ENCODE measurements around the gene GAA. TPM values are rescaled to one million over a fixed set of nuclear protein-coding genes. Genes with fewer than 3 reads are reported as not detected.

GAA gene
- total RNA-seq, 2 experiments from 2014 or later, result 43.2 to 51.6 TPM

- DNase-seq (ENCODE audit: low spot score), result no peak
- Histone ChIP-seq H3K27ac (ENCODE audit: low read depth, low read length, poor library complexity, severe bottlenecking) (no peak overlapping the region), H3K79me2 (ENCODE audit: insufficient read depth, low read depth, low read length) (no peaks in the 10 kb centered on the region), H3K9me3 (ENCODE audit: low read length) (no peaks in the 10 kb centered on the region), H3K4me2 (ENCODE audit: low read length) (no peak overlapping the region), H3K4me3 (ENCODE audit: low read depth, low read length, poor library complexity, severe bottlenecking) (no peak overlapping the region), H2AFZ (ENCODE audit: low read length) (no peak overlapping the region), H3K36me3 (ENCODE audit: insufficient read depth, low read length) (no peaks in the 10 kb centered on the region), H4K20me1 (ENCODE audit: insufficient read depth, low read length) (no peaks in the 10 kb centered on the region), H3K4me1 (ENCODE audit: insufficient read depth, low read length, poor library complexity, severe bottlenecking) (peaks cover 11% of the 10 kb centered on the region), H3K9me2 (ENCODE audit: insufficient read depth, low read length) (no peaks in the 10 kb centered on the region)
- TF ChIP-seq CTCF (conservative IDR thresholded peaks at IDR 0.05; ENCODE audit: low read length), result no peak
- no peak for TF ChIP-seq EZH2phosphoT487 (IDR thresholded peaks at IDR 0.05; ENCODE audit: borderline replicate concordance, low read depth, low read length)
- ChIA-PET POLR2A (no interaction called here), CTCF (ENCODE audit: unreplicated experiment) (no interaction called here)
- intact Hi-C loops (cut with micrococcal nuclease; ENCODE audit: unreplicated experiment), result no loop called here
- BruUV-seq (replicated peaks), result no TSS peak
Measured at GRCh38 chr17:80095844-80096475, 5.4 kb upstream of the GAA start.

- no peak for DNase-seq (ENCODE audit: low spot score)
- Histone ChIP-seq H3K4me1 (ENCODE audit: insufficient read depth, low read length, poor library complexity, severe bottlenecking) (peaks cover 12% of the 10 kb centered on the region), H3K9me2 (ENCODE audit: insufficient read depth, low read length) (no peaks in the 10 kb centered on the region), H3K4me3 (ENCODE audit: low read depth, low read length, poor library complexity, severe bottlenecking) (no peak overlapping the region), H2AFZ (ENCODE audit: low read length) (no peak overlapping the region), H3K27ac (ENCODE audit: low read depth, low read length, poor library complexity, severe bottlenecking) (no peak overlapping the region), H3K9me3 (ENCODE audit: low read length) (no peaks in the 10 kb centered on the region), H3K36me3 (ENCODE audit: insufficient read depth, low read length) (no peaks in the 10 kb centered on the region), H4K20me1 (ENCODE audit: insufficient read depth, low read length) (no peaks in the 10 kb centered on the region), H3K79me2 (ENCODE audit: insufficient read depth, low read depth, low read length) (no peaks in the 10 kb centered on the region), H3K4me2 (ENCODE audit: low read length) (no peak overlapping the region)
- POLR2A ChIA-PET, result no interaction called here
- CTCF ChIA-PET (ENCODE audit: unreplicated experiment), result no interaction called here
- no TSS peak for BruUV-seq (replicated peaks)
- TF ChIP-seq EZH2phosphoT487 (IDR thresholded peaks at IDR 0.05; ENCODE audit: borderline replicate concordance, low read depth, low read length) (no peak), CTCF (conservative IDR thresholded peaks at IDR 0.05; ENCODE audit: low read length) (no peak)
- intact Hi-C loops (cut with micrococcal nuclease; ENCODE audit: unreplicated experiment), result no loop called here
Measured at GRCh38 chr17:80096561-80097021, 4.8 kb upstream of the GAA start.

GRCh38 chr17:80097127-80097621 is 4.2 kb upstream of the GAA start:
- CTCF ChIA-PET (ENCODE audit: unreplicated experiment), result no interaction called here
- BruUV-seq (replicated peaks), result no TSS peak

More at GRCh38 chr17:80097127-80097621, 4.2 kb upstream of the GAA start:
- H4K20me1 ChIP-seq (ENCODE audit: insufficient read depth, low read length), result no peaks in the 10 kb centered on the region
- no peak overlapping the region for H3K4me2 ChIP-seq (ENCODE audit: low read length)
- H3K9me3 ChIP-seq (ENCODE audit: low read length), result no peaks in the 10 kb centered on the region
- no peaks in the 10 kb centered on the region for H3K36me3 ChIP-seq (ENCODE audit: insufficient read depth, low read length)
- no peak overlapping the region for H3K27ac ChIP-seq (ENCODE audit: low read depth, low read length, poor library complexity, severe bottlenecking)
- POLR2A ChIA-PET, result interaction anchor here (0.7 kb wide), 1 partner anchor 286 kb away, joined by 3 read pairs; no protein-coding TSS in a partner anchor
- no peak for TF ChIP-seq EZH2phosphoT487 (IDR thresholded peaks at IDR 0.05; ENCODE audit: borderline replicate concordance, low read depth, low read length)
- no peak for TF ChIP-seq CTCF (conservative IDR thresholded peaks at IDR 0.05; ENCODE audit: low read length)
- H2AFZ ChIP-seq (ENCODE audit: low read length), result no peak overlapping the region
- no peaks in the 10 kb centered on the region for H3K79me2 ChIP-seq (ENCODE audit: insufficient read depth, low read depth, low read length)
- no peaks in the 10 kb centered on the region for H3K9me2 ChIP-seq (ENCODE audit: insufficient read depth, low read length)
- peaks cover 15% of the 10 kb centered on the region for H3K4me1 ChIP-seq (ENCODE audit: insufficient read depth, low read length, poor library complexity, severe bottlenecking)
- H3K4me3 ChIP-seq (ENCODE audit: low read depth, low read length, poor library complexity, severe bottlenecking), result no peak overlapping the region
- intact Hi-C loops (cut with micrococcal nuclease; ENCODE audit: unreplicated experiment), result no loop called here
- no peak for DNase-seq (ENCODE audit: low spot score)
